ENCODE measurements around the gene CERK.

DNA sequence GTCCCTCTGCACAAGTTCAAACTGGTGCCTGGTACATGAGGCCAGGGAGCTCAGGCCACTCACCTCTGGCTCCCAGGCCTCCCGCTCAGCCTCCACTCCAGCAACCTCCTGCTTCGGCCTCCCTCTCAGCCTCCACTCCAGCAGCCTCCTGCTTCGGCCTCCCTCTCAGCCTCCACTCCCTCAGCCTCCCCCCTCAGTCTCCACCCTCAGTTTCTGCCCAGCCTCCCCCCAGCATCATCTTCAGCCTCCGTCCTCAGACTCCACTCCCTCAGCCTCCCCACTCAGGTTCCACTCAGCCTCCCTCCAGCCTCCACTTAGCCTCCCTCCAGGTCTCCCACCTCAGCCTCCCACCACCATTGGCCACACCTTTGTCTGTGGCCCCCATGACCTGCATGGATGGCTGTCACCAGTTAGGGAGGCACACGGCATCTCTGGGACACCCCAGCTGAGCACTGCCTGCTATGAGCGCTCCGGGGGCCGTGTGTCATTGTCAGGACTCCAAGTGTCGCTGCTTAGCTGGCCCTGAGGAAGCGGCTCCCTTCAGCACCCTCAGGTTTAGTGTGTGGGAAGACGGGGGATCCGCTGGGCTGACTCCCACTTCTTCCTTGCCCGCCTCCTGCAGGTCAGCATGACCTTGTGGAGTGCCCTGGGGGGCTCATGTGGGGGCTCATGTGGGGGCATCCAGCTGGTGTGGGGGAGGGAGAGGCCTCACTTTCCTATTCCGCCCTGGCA is 78.8 kb downstream of the CERK start:
- TF ChIP-seq POLR2A (IDR thresholded peaks at IDR 0.05): no peak
- TF ChIP-seq, protein P1, sequence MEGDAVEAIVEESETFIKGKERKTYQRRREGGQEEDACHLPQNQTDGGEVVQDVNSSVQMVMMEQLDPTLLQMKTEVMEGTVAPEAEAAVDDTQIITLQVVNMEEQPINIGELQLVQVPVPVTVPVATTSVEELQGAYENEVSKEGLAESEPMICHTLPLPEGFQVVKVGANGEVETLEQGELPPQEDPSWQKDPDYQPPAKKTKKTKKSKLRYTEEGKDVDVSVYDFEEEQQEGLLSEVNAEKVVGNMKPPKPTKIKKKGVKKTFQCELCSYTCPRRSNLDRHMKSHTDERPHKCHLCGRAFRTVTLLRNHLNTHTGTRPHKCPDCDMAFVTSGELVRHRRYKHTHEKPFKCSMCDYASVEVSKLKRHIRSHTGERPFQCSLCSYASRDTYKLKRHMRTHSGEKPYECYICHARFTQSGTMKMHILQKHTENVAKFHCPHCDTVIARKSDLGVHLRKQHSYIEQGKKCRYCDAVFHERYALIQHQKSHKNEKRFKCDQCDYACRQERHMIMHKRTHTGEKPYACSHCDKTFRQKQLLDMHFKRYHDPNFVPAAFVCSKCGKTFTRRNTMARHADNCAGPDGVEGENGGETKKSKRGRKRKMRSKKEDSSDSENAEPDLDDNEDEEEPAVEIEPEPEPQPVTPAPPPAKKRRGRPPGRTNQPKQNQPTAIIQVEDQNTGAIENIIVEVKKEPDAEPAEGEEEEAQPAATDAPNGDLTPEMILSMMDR (IDR thresholded peaks at IDR 0.05): no peak
